SU-DHL-6 (cell line): ENCODE results near the gene DDX27.
"Not testable (repeated sequence)": the region's sequence is repeated elsewhere in the genome, so short reads cannot be mapped to it uniquely, and the experiment has no call there.

ENCODE experiments used
- H2AFZ ChIP-seq: fragments of 200-600 bp; sonication (generic); 2 replicates; pipeline ENCODE4 v1.6.1; 2014; ENCODE audit warnings: low read depth, mild to moderate bottlenecking, moderate library complexity, mixed read lengths, antibody characterized with exemption, low read length; ENCODE audit not compliant: severe bottlenecking
- H3F3A ChIP-seq: fragments of 200-600 bp; shearing (Covaris generic); 2 replicates; pipeline ENCODE4 v1.6.0; 2016; ENCODE audit warnings: antibody characterized with exemption, mild to moderate bottlenecking; ENCODE audit not compliant: insufficient read depth
- H3K27ac ChIP-seq: fragments of 200-600 bp; sonication (generic); 2 replicates; pipeline ENCODE4 v1.5.1; 2016; ENCODE audit warnings: low read depth, mild to moderate bottlenecking, low read length, moderate library complexity, mixed read lengths
- H3K27me3 ChIP-seq: fragments of 200-600 bp; sonication (generic), shearing (Covaris generic); 2 replicates; pipeline ENCODE4 v1.6.0; 2014; ENCODE audit warnings: mild to moderate bottlenecking, low read length
- H3K36me3 ChIP-seq: fragments of 200-600 bp; sonication (generic); 2 replicates; pipeline ENCODE4 v1.6.1; 2014; ENCODE audit warnings: mild to moderate bottlenecking, low read length, mixed read lengths
- H3K4me2 ChIP-seq: fragments of 300-600, 200-600 bp; shearing (Covaris generic), sonication (generic); 2 replicates; pipeline ENCODE4 v1.6.0; 2014; ENCODE audit warnings: low read length, low read depth, mild to moderate bottlenecking; ENCODE audit not compliant: poor library complexity, severe bottlenecking
- H3K4me3 ChIP-seq: fragments of 200-600 bp; sonication (generic); 2 replicates; pipeline ENCODE4 v1.5.1; 2014; ENCODE audit warnings: antibody characterized with exemption, low read length, mild to moderate bottlenecking, mixed read lengths; ENCODE audit not compliant: insufficient read depth, poor library complexity, severe bottlenecking
- H3K79me2 ChIP-seq: fragments of 200-600 bp; sonication (generic); 2 replicates; pipeline ENCODE4 v1.6.1; 2014; ENCODE audit warnings: mild to moderate bottlenecking, low read length, moderate library complexity; ENCODE audit not compliant: insufficient read depth
- H3K9ac ChIP-seq: fragments of 200-600 bp; sonication (generic); 2 replicates; pipeline ENCODE4 v1.7.0; 2014; ENCODE audit warnings: mild to moderate bottlenecking, low read length
- H3K9me2 ChIP-seq: fragments of 200-600 bp; sonication (generic); replicated peaks from 2 replicates; pipeline ENCODE4 v1.6.1; 2014; ENCODE audit warnings: low read length; ENCODE audit not compliant: insufficient read depth
- H3K9me3 ChIP-seq: fragments of 200-600 bp; sonication (generic); 2 replicates; pipeline ENCODE4 v1.6.1; 2014; ENCODE audit warnings: low read length, mixed read lengths; ENCODE audit not compliant: insufficient read depth
- H4K20me1 ChIP-seq: fragments of 200-600 bp; sonication (generic); 2 replicates; pipeline ENCODE4 v1.6.1; 2014; ENCODE audit warnings: low read depth, mild to moderate bottlenecking, antibody characterized with exemption, low read length, moderate library complexity, mixed read lengths
- EZH2phosphoT487 ChIP-seq: fragments of 200-600 bp; sonication (generic), shearing (Covaris generic); conservative IDR thresholded peaks from 2 replicates; pipeline ENCODE4 v1.6.1; 2018; ENCODE audit warnings: mild to moderate bottlenecking, antibody characterized with exemption, low read length, moderate library complexity, mixed read lengths
- TF ChIP-seq, protein P1 (sequence below): fragments of 200-600 bp; sonication (generic); IDR thresholded peaks from one replicate; pipeline ENCODE4 v1.5.1; 2017; ENCODE audit warnings: antibody characterized with exemption, mild to moderate bottlenecking, low read length, moderate library complexity; ENCODE audit not compliant: insufficient read depth, poor library complexity, severe bottlenecking

The DDX27 gene

DNA sequence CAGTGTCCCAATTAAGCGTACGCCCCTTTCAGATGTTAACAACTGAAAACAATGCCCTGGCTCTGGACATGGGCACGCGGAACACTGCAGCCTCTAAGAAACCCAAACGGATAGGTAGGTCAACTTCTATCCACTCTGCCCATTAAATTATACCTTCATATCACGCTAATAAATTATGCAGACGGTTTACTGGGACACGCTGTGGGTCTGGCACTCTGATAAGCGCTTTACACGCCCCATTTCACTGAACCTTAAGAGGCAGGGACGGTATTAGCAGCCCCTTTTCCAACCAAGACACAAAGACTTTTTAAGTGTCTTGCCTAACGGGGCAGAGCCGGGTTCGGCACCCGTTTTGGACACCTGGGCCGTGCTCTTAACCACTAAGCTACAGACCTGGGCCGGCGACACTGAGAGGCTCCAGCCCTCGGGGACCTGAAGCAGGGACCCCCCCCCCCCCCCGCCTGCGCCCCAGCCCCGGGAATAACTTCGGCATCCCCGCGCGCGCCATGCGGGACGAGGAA, 31.8 kb upstream of the DDX27 start:
- no peaks in the 10 kb centered on the region for H3K9me3 ChIP-seq
- H3K79me2 ChIP-seq: peaks cover 54% of the 10 kb centered on the region
- H3F3A ChIP-seq: no peaks in the 10 kb centered on the region
- no peaks in the 10 kb centered on the region for H3K27me3 ChIP-seq
- peaks cover 15% of the 10 kb centered on the region for H4K20me1 ChIP-seq
- no peaks in the 10 kb centered on the region for H3K36me3 ChIP-seq
- no peak overlapping the region for H2AFZ ChIP-seq
- no peak for TF ChIP-seq EZH2phosphoT487
- TF ChIP-seq, protein P1, sequence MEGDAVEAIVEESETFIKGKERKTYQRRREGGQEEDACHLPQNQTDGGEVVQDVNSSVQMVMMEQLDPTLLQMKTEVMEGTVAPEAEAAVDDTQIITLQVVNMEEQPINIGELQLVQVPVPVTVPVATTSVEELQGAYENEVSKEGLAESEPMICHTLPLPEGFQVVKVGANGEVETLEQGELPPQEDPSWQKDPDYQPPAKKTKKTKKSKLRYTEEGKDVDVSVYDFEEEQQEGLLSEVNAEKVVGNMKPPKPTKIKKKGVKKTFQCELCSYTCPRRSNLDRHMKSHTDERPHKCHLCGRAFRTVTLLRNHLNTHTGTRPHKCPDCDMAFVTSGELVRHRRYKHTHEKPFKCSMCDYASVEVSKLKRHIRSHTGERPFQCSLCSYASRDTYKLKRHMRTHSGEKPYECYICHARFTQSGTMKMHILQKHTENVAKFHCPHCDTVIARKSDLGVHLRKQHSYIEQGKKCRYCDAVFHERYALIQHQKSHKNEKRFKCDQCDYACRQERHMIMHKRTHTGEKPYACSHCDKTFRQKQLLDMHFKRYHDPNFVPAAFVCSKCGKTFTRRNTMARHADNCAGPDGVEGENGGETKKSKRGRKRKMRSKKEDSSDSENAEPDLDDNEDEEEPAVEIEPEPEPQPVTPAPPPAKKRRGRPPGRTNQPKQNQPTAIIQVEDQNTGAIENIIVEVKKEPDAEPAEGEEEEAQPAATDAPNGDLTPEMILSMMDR: no peak
- peak overlapping the region; percentile 67 for H3K27ac ChIP-seq
- no peaks in the 10 kb centered on the region for H3K9me2 ChIP-seq
- peak overlapping the region; percentile 93 for H3K4me2 ChIP-seq
- H3K4me3 ChIP-seq: peak overlapping the region; percentile 67
- H3K9ac ChIP-seq: peak overlapping the region; percentile 57

- peak within 1 kb of the TSS; percentile 57 for H3K9ac ChIP-seq
- peaks cover 47% of the 10 kb centered on the region for H3K79me2 ChIP-seq
- peak within 1 kb of the TSS; percentile 93 for H3K4me2 ChIP-seq
- H3F3A ChIP-seq: no peaks in the 10 kb centered on the region
- H3K27ac ChIP-seq: peak within 1 kb of the TSS; percentile 67
- no peaks in the 10 kb centered on the region for H3K9me2 ChIP-seq
- TF ChIP-seq EZH2phosphoT487: no peak
- TF ChIP-seq, protein P1: no peak
- H3K4me3 ChIP-seq: peak within 1 kb of the TSS; percentile 67
- H4K20me1 ChIP-seq: peaks cover 15% of the 10 kb centered on the region
- peak within 1 kb of the TSS; percentile 93 for H2AFZ ChIP-seq
- H3K36me3 ChIP-seq: no peaks in the 10 kb centered on the region
- H3K9me3 ChIP-seq: no peaks in the 10 kb centered on the region
- H3K27me3 ChIP-seq: no peaks in the 10 kb centered on the region
Measured at GRCh38 chr20:49187851-49188641, 31.2 kb upstream of the DDX27 start, which contains the start of gene STAU1. STAU1 (minus strand) TSS chr20:49188334; CDS start chr20:49166201, 22,133 bp downstream.

DNA sequence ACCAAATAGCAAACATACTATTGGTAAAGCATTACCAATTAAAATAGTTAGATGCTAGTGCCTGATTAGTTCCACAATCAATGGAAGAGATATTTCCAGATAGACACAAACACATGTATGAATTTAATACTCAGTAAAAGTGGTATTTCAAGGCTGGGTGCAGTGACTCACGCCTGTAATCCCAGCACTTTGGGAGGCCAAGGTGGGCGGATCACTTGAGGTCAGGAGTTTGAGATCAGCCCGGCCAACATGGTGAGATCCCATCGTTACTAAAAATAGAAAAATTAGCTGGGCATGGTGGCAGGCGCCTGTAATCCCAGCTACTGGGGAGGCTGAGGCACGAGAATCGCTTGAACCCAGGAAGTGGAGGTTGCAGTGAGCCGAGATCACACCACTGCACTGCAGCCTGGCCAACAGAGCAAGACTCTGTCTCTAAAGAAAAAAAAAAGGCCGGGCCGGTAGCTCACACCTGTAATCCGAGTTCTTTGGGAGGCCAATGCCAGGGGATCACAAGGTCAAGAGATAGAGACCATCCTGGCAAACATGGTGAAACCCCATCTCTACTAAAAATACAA, 26.2 kb upstream of the DDX27 start:
- not testable (repeated sequence) for H3K36me3 ChIP-seq, H3K9me3 ChIP-seq, H3K4me3 ChIP-seq, H2AFZ ChIP-seq, H3K9ac ChIP-seq, H3K9me2 ChIP-seq, H3K27ac ChIP-seq, H3F3A ChIP-seq, H3K27me3 ChIP-seq, H3K4me2 ChIP-seq, H4K20me1 ChIP-seq, H3K79me2 ChIP-seq
